T-cell (primary cell): ENCODE results near the gene THADA. TPM values are rescaled to one million over a fixed set of nuclear protein-coding genes. Genes with fewer than 3 reads are reported as not detected.
"Not testable (repeated sequence)": the region's sequence is repeated elsewhere in the genome, so short reads cannot be mapped to it uniquely, and the experiment has no call there.

Experiments used
- ATAC-seq, 4 experiments: fragments of 200-7000 bp in 3 of 4; fragments of 150-1000 bp in 1 of 4; cut with Tn5 transposase; replicated peaks in 1 of 4; 1 replicate in 3 of 4; 2 replicates in 1 of 4; pipeline ENCODE4 v1.10.0; 2021; ENCODE audit warnings: moderate library complexity in 3 of 4, mild to moderate bottlenecking in 2 of 4, moderate number of reproducible peaks in 1 of 4
- CTCF ChIA-PET, 2 donors: fragments of 300-600 bp; sonication (Branson Sonifier 250); formaldehyde crosslinking; loops; one replicate each; lab custom pipeline; 2022; ENCODE audit warnings: antibody characterized with exemption in 2 of 2; lab: Charles Lee
- POLR2A ChIA-PET, 2 donors: fragments of 300-600 bp; sonication (Branson Sonifier 250); formaldehyde crosslinking; loops; one replicate each; lab custom pipeline; 2022; ENCODE audit warnings: antibody characterized with exemption in 2 of 2; lab: Charles Lee
- DNase-seq, 35 experiments: peaks; one replicate each; pipeline versions ENCODE4 v3.0.0 to v3.0.0-alpha.2; 2013 to 2023
- H3K27ac ChIP-seq: one replicate; pipeline ENCODE4 v1.5.1; 2013; ENCODE audit warnings: low read length
- H3K27me3 ChIP-seq, 2 experiments: replicated peaks in 1 of 2; 1 replicate in 1 of 2; 2 replicates in 1 of 2; pipeline versions ENCODE4 v1.6.1 to v1.7.0; 2013; ENCODE audit warnings: low read length in 1 of 2, mixed read lengths in 1 of 2; ENCODE audit not compliant: control insufficient read depth in 2 of 2, insufficient read depth in 2 of 2; ENCODE audit errors: extremely low read depth in 1 of 2
- H3K36me3 ChIP-seq, 2 donors: 1 replicate in 1 of 2; 2 replicates in 1 of 2; pipeline versions ENCODE4 v1.6.1 to v1.7.0; 2013; ENCODE audit warnings: low read length in 1 of 2; ENCODE audit not compliant: control insufficient read depth in 2 of 2, insufficient read depth in 1 of 2; ENCODE audit errors: extremely low read depth in 1 of 2
- H3K4me1 ChIP-seq, 2 experiments: 1 replicate in 1 of 2; 2 replicates in 1 of 2; pipeline versions ENCODE4 v1.6.1 to v1.7.0; 2013; ENCODE audit warnings: low read length in 2 of 2, mixed read lengths in 1 of 2; ENCODE audit not compliant: insufficient read depth in 2 of 2, control insufficient read depth in 1 of 2; ENCODE audit errors: extremely low read depth in 1 of 2
- H3K4me3 ChIP-seq, 2 donors: 1 replicate in 1 of 2; 2 replicates in 1 of 2; pipeline versions ENCODE4 v1.5.1 to v1.7.0; 2013; ENCODE audit warnings: mild to moderate bottlenecking in 2 of 2, low read length in 1 of 2, moderate library complexity in 1 of 2; ENCODE audit not compliant: control insufficient read depth in 1 of 2; ENCODE audit errors: extremely low read depth in 1 of 2
- H3K9me3 ChIP-seq: 2 replicates; pipeline ENCODE4 v1.7.0; 2013
- H3K27ac Mint-ChIP-seq, 2 donors: one replicate each; pipeline ENCODE4 v1.8.0; 2020 to 2021; ENCODE audit warnings: mild to moderate bottlenecking in 2 of 2, mixed read lengths in 2 of 2
- H3K27me3 Mint-ChIP-seq, 2 donors: one replicate each; pipeline ENCODE4 v1.8.0; 2021 to 2022; ENCODE audit warnings: mixed read lengths in 2 of 2
- H3K36me3 Mint-ChIP-seq: one replicate; pipeline ENCODE4 v1.8.0; 2021; ENCODE audit warnings: mixed read lengths
- H3K4me1 Mint-ChIP-seq, 3 donors: one replicate each; pipeline ENCODE4 v1.8.0; 2020 to 2022; ENCODE audit warnings: mixed read lengths in 3 of 3, mild to moderate bottlenecking in 1 of 3
- H3K4me3 Mint-ChIP-seq, 3 donors: one replicate each; pipeline ENCODE4 v1.8.0; 2020 to 2022; ENCODE audit warnings: mild to moderate bottlenecking in 3 of 3, mixed read lengths in 3 of 3, moderate library complexity in 3 of 3
- H3K9me3 Mint-ChIP-seq, 3 donors: one replicate each; pipeline ENCODE4 v1.8.0; 2020 to 2022; ENCODE audit warnings: mixed read lengths in 3 of 3
- WGBS: methylation state at CpG from one replicate; pipeline ENCODE4 v1.1.5; 2013; ENCODE audit warnings: missing lambda C conversion rate; ENCODE audit not compliant: insufficient coverage; 5-methylcytosine and 5-hydroxymethylcytosine counted together
- total RNA-seq, 35 experiments: library from RNA in 6 of 35; stranded (reverse) in 6 of 35; fragments of 120-200 nt in 1 of 35; gene quantifications; one replicate each; pipeline versions ENCODE4 v1.2.1 to v1.2.4 and lab custom pipeline; 2013 to 2026

THADA gene
- total RNA-seq, 5 donors from 2014 or later (not counting 1 experiment from before 2014, with no cell fraction given): 36.4 to 50.5 (median 40.6) TPM

DNA sequence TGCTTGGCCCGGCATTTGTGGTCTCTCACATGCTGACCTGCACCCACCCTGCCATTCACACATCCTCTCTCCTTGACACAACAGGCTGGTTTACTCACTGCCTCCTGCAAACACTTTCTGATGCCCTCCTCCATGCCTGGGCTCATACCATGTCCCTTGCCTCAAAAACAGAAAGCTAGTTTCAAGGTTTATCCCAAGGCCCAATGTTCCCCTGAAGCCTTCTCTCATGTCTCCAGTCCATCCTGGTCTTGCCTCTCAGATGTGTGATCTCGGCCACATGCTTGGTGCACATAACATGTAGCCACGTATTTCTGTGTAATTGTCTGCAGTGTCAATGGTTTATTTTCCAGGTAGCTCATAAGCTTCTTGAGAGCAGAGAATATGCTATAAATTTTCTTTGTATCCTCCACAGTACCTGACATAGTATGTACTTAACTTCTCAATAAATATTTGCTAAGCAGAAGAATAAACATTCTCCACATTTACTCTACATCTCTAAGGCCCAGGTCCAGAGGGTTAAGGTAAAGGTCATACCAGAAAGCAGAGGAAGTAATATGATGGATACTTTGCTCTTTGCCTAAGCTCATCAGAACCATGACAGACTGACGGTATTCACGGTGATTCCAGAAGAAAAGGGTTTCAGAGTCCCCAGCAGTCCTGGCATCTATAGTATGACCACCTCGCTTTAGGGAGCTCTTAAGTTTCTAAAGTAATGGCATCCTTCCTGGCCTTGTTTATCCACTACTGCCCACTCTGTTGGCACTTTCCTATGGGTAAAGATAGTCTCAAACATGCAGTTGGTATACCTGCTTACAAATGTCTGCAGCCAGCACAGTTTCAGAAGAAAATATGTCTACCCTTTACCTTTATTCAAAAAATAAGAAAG, 206.0 kb downstream of the THADA start:
- H3K9me3 Mint-ChIP-seq: no peaks in the 10 kb centered on the region
- no peaks in the 10 kb centered on the region for H3K9me3 ChIP-seq
- no peak overlapping the region for H3K27ac Mint-ChIP-seq
- no peaks in the 10 kb centered on the region for H3K27me3 Mint-ChIP-seq
- no peaks in the 10 kb centered on the region for H3K27me3 ChIP-seq
- no peak overlapping the region for H3K27ac ChIP-seq
- DNase-seq: no peak
- no peak overlapping the region for H3K4me3 Mint-ChIP-seq
- ChIA-PET POLR2A (no interaction called here), CTCF (no interaction called here)
- H3K4me1 Mint-ChIP-seq: peaks cover 22 to 33% (median 27%) of the 10 kb centered on the region in 3 donors
- H3K4me1 ChIP-seq: peaks cover 2 to 9% of the 10 kb centered on the region in 2 experiments
- ATAC-seq: no peak
- H3K36me3 ChIP-seq: peaks cover under 1 to 10% of the 10 kb centered on the region in 2 donors
- no peak overlapping the region for H3K4me3 ChIP-seq
- WGBS: 100% methylated on average over 3 of the region's 6 CpGs
- H3K36me3 Mint-ChIP-seq: peaks cover 31% of the 10 kb centered on the region

DNA sequence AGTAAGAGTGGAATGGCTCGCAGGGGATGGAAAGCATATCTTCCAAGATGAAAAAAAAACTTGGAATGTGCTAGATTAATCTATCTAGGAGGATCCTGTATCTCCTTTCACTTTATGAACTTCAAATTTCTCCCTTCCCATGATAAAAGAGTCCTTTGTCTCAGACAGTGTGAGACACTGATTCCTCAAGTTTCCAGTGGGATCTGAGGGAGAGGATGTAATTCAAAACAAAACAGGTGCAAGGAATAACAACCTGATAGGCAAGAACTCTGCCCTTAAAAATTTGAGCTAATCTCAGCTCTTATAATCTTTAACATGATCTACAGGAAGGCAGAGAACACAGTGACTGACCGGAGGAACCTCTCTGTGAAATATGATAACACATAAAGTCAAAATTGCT, 207.5 kb downstream of the THADA start:
- CTCF ChIA-PET: no interaction called here
- no peak overlapping the region for H3K4me3 ChIP-seq
- H3K9me3 ChIP-seq: no peaks in the 10 kb centered on the region
- Mint-ChIP-seq H3K4me1 (peaks cover 28 to 35% (median 31%) of the 10 kb centered on the region in 3 donors), H3K27me3 (no peaks in the 10 kb centered on the region), H3K36me3 (peaks cover 24% of the 10 kb centered on the region), H3K4me3 (no peak overlapping the region), H3K9me3 (no peaks in the 10 kb centered on the region), H3K27ac (no peak overlapping the region)
- H3K36me3 ChIP-seq: peaks cover 0 to 3% of the 10 kb centered on the region in 2 donors
- 60% methylated on average over 1 of the region's 2 CpGs for WGBS
- no peak overlapping the region for H3K27ac ChIP-seq
- POLR2A ChIA-PET: no interaction called here
- ATAC-seq (no peak), DNase-seq (no peak)
- H3K27me3 ChIP-seq: no peaks in the 10 kb centered on the region
- H3K4me1 ChIP-seq: peaks cover 2 to 9% of the 10 kb centered on the region in 2 experiments

DNA sequence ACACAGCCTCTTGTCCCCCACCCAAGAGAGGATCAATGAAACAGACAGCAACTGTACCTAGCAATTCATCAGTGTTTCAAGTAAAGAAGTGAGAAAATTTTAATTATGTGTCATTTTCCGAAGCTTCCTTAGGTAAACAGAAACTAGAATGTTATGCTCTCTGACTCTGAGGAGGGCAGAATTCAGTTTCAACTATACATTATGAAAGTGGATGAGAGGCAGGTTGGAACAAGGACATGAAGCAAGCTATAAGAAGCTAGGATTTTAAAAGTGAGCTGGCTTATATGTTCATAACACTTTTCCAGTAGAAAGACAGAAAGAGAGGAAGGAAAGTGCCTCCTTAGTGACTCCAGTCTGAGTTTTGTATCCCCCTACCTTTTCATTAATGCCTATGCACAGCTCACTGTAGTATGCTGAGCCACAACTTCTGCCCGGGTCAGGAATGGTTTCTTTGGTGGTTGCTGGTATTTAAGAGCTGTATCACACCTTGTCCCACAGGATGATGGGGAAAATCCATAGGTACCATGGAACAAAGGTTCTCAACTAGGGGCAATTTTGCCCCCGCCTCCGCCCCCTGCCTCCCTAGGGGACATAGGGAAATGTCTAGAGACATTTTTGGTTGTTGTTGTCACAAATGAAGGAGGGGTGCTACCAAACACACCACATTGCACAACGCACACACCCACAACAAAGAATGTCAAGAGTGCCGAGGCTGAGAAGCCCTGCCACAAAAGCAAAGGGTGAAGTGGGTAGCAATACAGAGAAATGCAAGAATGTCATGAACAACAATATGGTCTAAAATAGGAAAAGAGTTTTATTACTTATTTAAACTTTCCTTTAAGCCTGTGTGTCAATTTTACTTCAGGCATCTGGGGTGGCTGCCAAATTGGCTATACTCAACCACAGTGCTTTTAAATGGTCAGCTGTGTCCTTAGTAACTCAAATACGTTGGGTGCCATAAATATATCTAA, 208.5 kb downstream of the THADA start:
- H3K4me3 Mint-ChIP-seq: no peak overlapping the region
- peak overlapping the region; percentile 40 to 50 for H3K27ac Mint-ChIP-seq
- POLR2A ChIA-PET: interaction anchor here in 1 of 2 donors (0.7 kb wide), 1 partner anchor 259 kb away, joined by 3 read pairs; no protein-coding TSS in a partner anchor

DNA sequence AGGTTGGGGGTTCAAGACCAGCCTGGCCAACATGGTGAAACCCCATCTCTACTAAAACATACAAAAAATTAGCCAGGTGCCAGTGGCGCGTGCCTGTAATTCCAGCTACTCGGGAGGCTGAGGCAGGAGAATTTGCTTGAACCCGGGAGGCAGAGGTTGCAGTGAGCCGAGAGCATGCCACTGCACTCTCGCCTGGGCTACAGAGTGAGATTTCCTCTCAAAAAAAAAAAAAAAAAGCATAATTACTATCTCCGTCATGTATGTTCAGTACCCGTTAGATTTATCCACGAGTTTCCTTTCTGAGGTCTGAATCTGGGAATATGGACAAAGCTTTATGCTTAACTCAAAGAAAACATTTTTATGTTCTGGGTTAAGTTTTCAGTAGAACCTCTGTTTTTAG, 209.2 kb downstream of the THADA start:
- H3K36me3 Mint-ChIP-seq: peaks cover 19% of the 10 kb centered on the region
- DNase-seq, CTCF ChIA-PET, H3K4me1 ChIP-seq, H3K9me3 ChIP-seq, H3K36me3 ChIP-seq, H3K27me3 ChIP-seq, H3K4me3 Mint-ChIP-seq, ATAC-seq, H3K9me3 Mint-ChIP-seq, H3K4me3 ChIP-seq, H3K27me3 Mint-ChIP-seq: not testable (repeated sequence)
- H3K27ac Mint-ChIP-seq: peak overlapping the region in 1 of 2 donors; percentile 50
- peaks cover 23 to 35% (median 31%) of the 10 kb centered on the region in 3 donors for H3K4me1 Mint-ChIP-seq
- peak overlapping the region; percentile 17 for H3K27ac ChIP-seq
- 60% methylated on average over 1 of the region's 9 CpGs for WGBS
- POLR2A ChIA-PET: interaction anchor here in 1 of 2 donors (0.7 kb wide), 1 partner anchor 260 kb away, joined by 3 read pairs; no protein-coding TSS in a partner anchor

More for the DNA sequence above, 208.5 kb downstream of the THADA start:
- Histone ChIP-seq H3K4me3 (no peak overlapping the region), H3K27me3 (no peaks in the 10 kb centered on the region), H3K4me1 (peaks cover 2 to 9% of the 10 kb centered on the region in 2 experiments), H3K27ac (peak overlapping the region; percentile 17), H3K36me3 (no peaks in the 10 kb centered on the region), H3K9me3 (no peaks in the 10 kb centered on the region)
- CTCF ChIA-PET: no interaction called here
- WGBS: no CpG with 5 or more reads among the region's 7 CpGs
- peak in 1 of 4 experiments; percentile 26 for ATAC-seq
- DNase-seq: peak in 1 of 35 experiments; percentile 4
- Mint-ChIP-seq H3K27me3 (no peaks in the 10 kb centered on the region), H3K36me3 (peaks cover 14% of the 10 kb centered on the region), H3K4me1 (peaks cover 26 to 35% (median 31%) of the 10 kb centered on the region in 3 donors), H3K9me3 (no peaks in the 10 kb centered on the region)

DNA sequence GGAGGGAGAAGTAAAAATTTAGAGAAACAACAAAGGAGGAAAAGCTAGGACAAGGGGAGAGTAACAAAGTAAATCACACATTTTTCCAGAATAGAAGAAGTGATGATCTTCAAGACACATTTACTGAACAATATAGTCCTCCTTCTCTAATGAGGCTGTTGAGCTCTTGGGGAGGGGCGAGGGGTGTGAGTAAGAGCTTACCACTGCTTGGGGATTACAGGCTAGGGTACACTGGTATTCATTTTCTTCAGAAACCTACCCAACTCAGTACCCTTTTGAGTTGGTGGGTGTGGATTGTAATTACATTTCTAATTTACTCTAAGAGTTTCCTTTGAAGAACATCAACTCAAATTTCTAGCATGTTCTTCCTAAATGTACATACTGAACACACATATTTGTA, 211.7 kb downstream of the THADA start:
- ChIA-PET POLR2A (no interaction called here), CTCF (no interaction called here)
- H3K9me3 Mint-ChIP-seq: no peaks in the 10 kb centered on the region
- WGBS: no CpG with 5 or more reads among the region's 1 CpG
- H3K36me3 Mint-ChIP-seq: peaks cover 33% of the 10 kb centered on the region
- Histone ChIP-seq H3K27me3 (no peaks in the 10 kb centered on the region), H3K27ac (no peak overlapping the region), H3K9me3 (no peaks in the 10 kb centered on the region), H3K4me1 (peaks cover 2 to 9% of the 10 kb centered on the region in 2 experiments), H3K4me3 (no peak overlapping the region), H3K36me3 (no peaks in the 10 kb centered on the region)
- ATAC-seq (no peak), DNase-seq (no peak)
- no peak overlapping the region for H3K27ac Mint-ChIP-seq
- peaks cover 23 to 30% (median 24%) of the 10 kb centered on the region in 3 donors for H3K4me1 Mint-ChIP-seq
- H3K4me3 Mint-ChIP-seq: no peak overlapping the region
- H3K27me3 Mint-ChIP-seq: no peaks in the 10 kb centered on the region

DNA sequence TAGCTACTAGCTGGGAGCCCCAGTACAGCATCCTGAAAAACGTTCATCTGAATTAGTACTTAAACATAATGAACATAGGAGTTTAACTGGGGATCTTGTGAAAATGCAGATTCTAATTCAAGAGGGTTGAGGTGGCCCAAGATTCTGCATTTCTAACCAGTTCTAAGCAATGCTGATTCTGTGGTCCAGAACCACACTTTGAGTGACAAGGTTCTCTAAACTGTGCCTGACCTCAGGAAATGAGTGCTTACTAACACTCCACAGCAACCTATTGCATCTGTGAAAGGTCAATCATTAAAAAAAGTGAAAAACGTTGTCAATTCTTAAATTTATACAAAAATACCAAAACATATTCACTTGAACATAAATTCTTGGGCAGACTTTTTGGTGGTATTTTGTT, 212.3 kb downstream of the THADA start:
- POLR2A ChIA-PET: no interaction called here

More for the DNA sequence above, 212.3 kb downstream of the THADA start:
- CTCF ChIA-PET: no interaction called here
- H3K27me3 ChIP-seq: no peaks in the 10 kb centered on the region
- ATAC-seq: no peak
- Mint-ChIP-seq H3K9me3 (no peaks in the 10 kb centered on the region), H3K27me3 (no peaks in the 10 kb centered on the region), H3K4me1 (peaks cover 21 to 25% (median 22%) of the 10 kb centered on the region in 3 donors), H3K36me3 (peaks cover 38% of the 10 kb centered on the region), H3K4me3 (no peak overlapping the region), H3K27ac (no peak overlapping the region)
- no peaks in the 10 kb centered on the region for H3K9me3 ChIP-seq
- H3K4me3 ChIP-seq: no peak overlapping the region
- H3K36me3 ChIP-seq: no peaks in the 10 kb centered on the region
- H3K4me1 ChIP-seq: peaks cover 2 to 9% of the 10 kb centered on the region in 2 experiments
- DNase-seq: no peak
- no CpG with 5 or more reads among the region's 2 CpGs for WGBS
- H3K27ac ChIP-seq: no peak overlapping the region
